Smooth muscle cell (in vitro differentiated cells): ENCODE measurements around the gene WNT9A. TPM values are rescaled to one million over a fixed set of nuclear protein-coding genes. Genes with fewer than 3 reads are reported as not detected.
A peak's percentile ranks its signal among the peaks of the same experiment; 100 is the strongest.

Experiments
- DNase-seq: peaks from one replicate; lab custom pipeline; 2025; ENCODE audit not compliant: unreplicated experiment; lab: John Stamatoyannopoulos, UW
- H2AFZ ChIP-seq: fragments of 200-600 bp; sonication (generic); 2 replicates; pipeline ENCODE4 v1.6.0; 2016; ENCODE audit warnings: antibody characterized with exemption, low read depth, mild to moderate bottlenecking
- H3F3A ChIP-seq: fragments of 200-600 bp; sonication (generic); 2 replicates; pipeline ENCODE4 v1.6.0; 2017; ENCODE audit warnings: antibody characterized with exemption, low read depth
- H3K27ac ChIP-seq: fragments of 200-600 bp; sonication (generic); 2 replicates; pipeline ENCODE4 v1.5.1; 2016; ENCODE audit warnings: low read depth, mild to moderate bottlenecking
- H3K27me3 ChIP-seq: fragments of 200-600 bp; sonication (generic); 2 replicates; pipeline ENCODE4 v1.6.1; 2016; ENCODE audit warnings: low read depth, mild to moderate bottlenecking
- H3K36me3 ChIP-seq: fragments of 200-600 bp; sonication (generic); 2 replicates; pipeline ENCODE4 v1.5.1; 2016; ENCODE audit warnings: low read depth
- H3K4me1 ChIP-seq: fragments of 200-600 bp; sonication (generic); 2 replicates; pipeline ENCODE4 v1.5.1; 2016; ENCODE audit warnings: low read depth
- H3K4me2 ChIP-seq: fragments of 200-600 bp; sonication (generic); 2 replicates; pipeline ENCODE4 v1.6.0; 2016; ENCODE audit warnings: mild to moderate bottlenecking
- H3K4me3 ChIP-seq: fragments of 200-600 bp; sonication (generic); 2 replicates; pipeline ENCODE4 v1.5.1; 2016; ENCODE audit warnings: mild to moderate bottlenecking
- H3K79me2 ChIP-seq: fragments of 200-600 bp; sonication (generic); 2 replicates; pipeline ENCODE4 v1.6.0; 2016; ENCODE audit warnings: low read depth, mild to moderate bottlenecking
- H3K9ac ChIP-seq: fragments of 200-600 bp; sonication (generic); 2 replicates; pipeline ENCODE4 v1.6.0; 2016; ENCODE audit warnings: low read depth
- H3K9me3 ChIP-seq: fragments of 200-600 bp; sonication (generic); replicated peaks from 2 replicates; pipeline ENCODE4 v1.5.1; 2016; ENCODE audit warnings: low read depth
- H4K20me1 ChIP-seq: fragments of 200-600 bp; sonication (generic); 2 replicates; pipeline ENCODE4 v1.6.0; 2016; ENCODE audit warnings: low read depth
- WGBS: methylation state at CpG from one replicate; pipeline ENCODE4 v1.1.7; 2016; ENCODE audit warnings: low lambda C conversion rate; 5-methylcytosine and 5-hydroxymethylcytosine counted together
- polyA plus RNA-seq: library from polyadenylated mRNA; unstranded; fragments of >200 nt; fragmentation: Nextera tagmentation; extraction: Ambion mirVana; gene quantifications from 2 replicates; pipeline ENCODE4 v1.2.1, GENCODE V29; 2016
- total RNA-seq: library from RNA; depleted of rRNA; stranded (reverse); fragments of >200 nt; gene quantifications from 2 replicates; pipeline ENCODE4 v1.2.3, GENCODE V29; 2014
- TF ChIP-seq, protein P1 (sequence below): fragments of 200-600 bp; sonication (generic); IDR thresholded peaks from 2 replicates; pipeline ENCODE4 v1.5.1; 2017; ENCODE audit warnings: borderline replicate concordance, mild to moderate bottlenecking, antibody characterized with exemption; ENCODE audit not compliant: insufficient read depth, poor library complexity, severe bottlenecking

Gene WNT9A
- total and polyA plus RNA-seq, 2 experiments from 2014 or later: 0.03 to 2.6 TPM

GRCh38 chr1:227896710-227897655, 50.7 kb downstream of the WNT9A start:
- H3K27me3 ChIP-seq: no peaks in the 10 kb centered on the region
- no peaks in the 10 kb centered on the region for H3K9me3 ChIP-seq
- TF ChIP-seq, protein P1, sequence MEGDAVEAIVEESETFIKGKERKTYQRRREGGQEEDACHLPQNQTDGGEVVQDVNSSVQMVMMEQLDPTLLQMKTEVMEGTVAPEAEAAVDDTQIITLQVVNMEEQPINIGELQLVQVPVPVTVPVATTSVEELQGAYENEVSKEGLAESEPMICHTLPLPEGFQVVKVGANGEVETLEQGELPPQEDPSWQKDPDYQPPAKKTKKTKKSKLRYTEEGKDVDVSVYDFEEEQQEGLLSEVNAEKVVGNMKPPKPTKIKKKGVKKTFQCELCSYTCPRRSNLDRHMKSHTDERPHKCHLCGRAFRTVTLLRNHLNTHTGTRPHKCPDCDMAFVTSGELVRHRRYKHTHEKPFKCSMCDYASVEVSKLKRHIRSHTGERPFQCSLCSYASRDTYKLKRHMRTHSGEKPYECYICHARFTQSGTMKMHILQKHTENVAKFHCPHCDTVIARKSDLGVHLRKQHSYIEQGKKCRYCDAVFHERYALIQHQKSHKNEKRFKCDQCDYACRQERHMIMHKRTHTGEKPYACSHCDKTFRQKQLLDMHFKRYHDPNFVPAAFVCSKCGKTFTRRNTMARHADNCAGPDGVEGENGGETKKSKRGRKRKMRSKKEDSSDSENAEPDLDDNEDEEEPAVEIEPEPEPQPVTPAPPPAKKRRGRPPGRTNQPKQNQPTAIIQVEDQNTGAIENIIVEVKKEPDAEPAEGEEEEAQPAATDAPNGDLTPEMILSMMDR: no peak
- H3K4me3 ChIP-seq: no peak overlapping the region
- no peak overlapping the region for H2AFZ ChIP-seq
- no peaks in the 10 kb centered on the region for H3K4me1 ChIP-seq
- no peak overlapping the region for H3K4me2 ChIP-seq
- no peaks in the 10 kb centered on the region for H3K36me3 ChIP-seq
- H4K20me1 ChIP-seq: no peaks in the 10 kb centered on the region
- H3K79me2 ChIP-seq: no peaks in the 10 kb centered on the region
- WGBS: 95% methylated on average over 9 of the region's 9 CpGs
- no peak for DNase-seq
- H3K27ac ChIP-seq: no peak overlapping the region
- H3F3A ChIP-seq: no peaks in the 10 kb centered on the region
- no peak overlapping the region for H3K9ac ChIP-seq

DNA sequence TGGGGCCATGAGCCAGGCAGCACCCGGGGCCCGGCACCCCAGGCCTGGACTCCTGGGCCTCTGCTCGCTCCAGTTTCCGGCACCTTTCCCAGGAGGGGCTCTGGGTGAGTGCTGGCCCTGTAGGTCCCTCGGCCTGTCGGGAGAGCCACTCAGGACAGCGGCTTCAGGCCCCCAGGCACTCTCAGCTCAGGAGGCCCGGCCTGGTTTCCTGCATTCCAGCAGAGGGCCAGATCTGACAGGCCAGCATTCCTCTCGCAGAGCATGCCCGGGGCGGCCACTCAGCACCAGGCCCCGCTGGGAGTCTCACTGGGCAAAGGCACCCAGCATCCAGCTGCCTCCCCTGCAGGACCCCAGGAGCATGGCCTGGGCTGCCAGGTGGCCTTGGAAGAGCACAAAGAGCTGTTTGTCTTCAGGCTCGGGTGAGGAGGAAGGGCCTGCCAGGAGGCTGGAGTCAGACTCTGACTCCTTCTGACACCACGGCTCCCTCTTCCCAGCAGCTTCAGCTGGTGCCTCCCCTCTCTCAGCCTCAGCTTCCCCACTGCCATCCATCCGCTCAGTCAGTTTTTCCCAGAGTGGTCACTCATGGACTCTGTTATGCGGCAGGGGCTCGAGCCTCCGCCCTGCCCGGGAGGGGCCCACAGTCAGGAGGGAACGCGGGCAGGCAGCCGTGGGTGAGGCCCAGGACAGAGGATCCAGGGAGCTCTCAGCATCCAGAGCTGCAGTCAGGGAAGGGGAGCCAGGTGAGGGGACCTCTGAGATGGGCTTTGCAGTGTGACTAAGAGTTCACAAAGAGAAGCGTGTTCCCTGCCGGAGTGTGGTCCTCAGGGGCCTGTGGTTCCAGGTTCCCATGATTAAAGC, 51.7 kb downstream of the WNT9A start:
- peak overlapping the region; percentile 41 for H3K4me2 ChIP-seq
- H3K9me3 ChIP-seq: no peaks in the 10 kb centered on the region
- DNase-seq: no peak
- no peaks in the 10 kb centered on the region for H3K79me2 ChIP-seq
- H3K36me3 ChIP-seq: no peaks in the 10 kb centered on the region
- no peaks in the 10 kb centered on the region for H4K20me1 ChIP-seq
- no peaks in the 10 kb centered on the region for H3K27me3 ChIP-seq
- H2AFZ ChIP-seq: peak overlapping the region; percentile 85
- H3K4me3 ChIP-seq: no peak overlapping the region
- H3K9ac ChIP-seq: no peak overlapping the region
- TF ChIP-seq, protein P1: no peak
- no peaks in the 10 kb centered on the region for H3F3A ChIP-seq
- no peaks in the 10 kb centered on the region for H3K4me1 ChIP-seq
- 53% methylated on average over 24 of the region's 24 CpGs for WGBS
- no peak overlapping the region for H3K27ac ChIP-seq

GRCh38 chr1:227894831-227895451, 52.8 kb downstream of the WNT9A start:
- H3K9ac ChIP-seq: no peak overlapping the region
- no peak overlapping the region for H3K4me3 ChIP-seq
- no peaks in the 10 kb centered on the region for H3K36me3 ChIP-seq
- no peak overlapping the region for H2AFZ ChIP-seq
- no peaks in the 10 kb centered on the region for H3K79me2 ChIP-seq
- TF ChIP-seq, protein P1: no peak
- no peaks in the 10 kb centered on the region for H4K20me1 ChIP-seq
- no peak overlapping the region for H3K4me2 ChIP-seq
- 88% methylated on average over 11 of the region's 12 CpGs for WGBS
- no peak overlapping the region for H3K27ac ChIP-seq
- no peaks in the 10 kb centered on the region for H3K9me3 ChIP-seq
- no peaks in the 10 kb centered on the region for H3K27me3 ChIP-seq
- no peaks in the 10 kb centered on the region for H3K4me1 ChIP-seq
- H3F3A ChIP-seq: no peaks in the 10 kb centered on the region
- no peak for DNase-seq
